GM10266 (cell line): ENCODE results near the gene RAB36.

ENCODE experiments used
- DNase-seq: peaks from one replicate; pipeline ENCODE4 v3.0.0; 2012; ENCODE audit errors: extremely low spot score
- CTCF ChIP-seq: IDR thresholded peaks from 2 replicates; pipeline ENCODE4 v1.5.1; 2012; ENCODE audit warnings: mild to moderate bottlenecking, low read depth; ENCODE audit not compliant: control insufficient read depth, insufficient read depth; ENCODE audit errors: missing control alignments

The RAB36 gene

GRCh38 chr22:23114721-23115020, 30.6 kb upstream of the RAB36 start:
- no peak for TF ChIP-seq CTCF
- no peak for DNase-seq

GRCh38 chr22:23115369-23115768, 29.9 kb upstream of the RAB36 start:
- no peak for TF ChIP-seq CTCF
- DNase-seq, result no peak

GRCh38 chr22:23115825-23116494, 29.3 kb upstream of the RAB36 start:
- no peak for TF ChIP-seq CTCF
- DNase-seq, result no peak

- no peak for DNase-seq
- no peak for TF ChIP-seq CTCF
These were observed 28.6 kb upstream of the RAB36 start for GRCh38 chr22:23116506-23117263.

GRCh38 chr22:23117275-23117674, 28.0 kb upstream of the RAB36 start:
- no peak for DNase-seq
- TF ChIP-seq CTCF, result no peak

- TF ChIP-seq CTCF, result no peak
- no peak for DNase-seq
These were observed 27.2 kb upstream of the RAB36 start for GRCh38 chr22:23117891-23118646.
